ENCODE data around the gene KIFC1. TPM values are rescaled to one million over a fixed set of nuclear protein-coding genes. Genes with fewer than 3 reads are reported as not detected.

The KIFC1 gene
- total RNA-seq, 1 experiment from 2014 or later: 65.3 TPM

DNA sequence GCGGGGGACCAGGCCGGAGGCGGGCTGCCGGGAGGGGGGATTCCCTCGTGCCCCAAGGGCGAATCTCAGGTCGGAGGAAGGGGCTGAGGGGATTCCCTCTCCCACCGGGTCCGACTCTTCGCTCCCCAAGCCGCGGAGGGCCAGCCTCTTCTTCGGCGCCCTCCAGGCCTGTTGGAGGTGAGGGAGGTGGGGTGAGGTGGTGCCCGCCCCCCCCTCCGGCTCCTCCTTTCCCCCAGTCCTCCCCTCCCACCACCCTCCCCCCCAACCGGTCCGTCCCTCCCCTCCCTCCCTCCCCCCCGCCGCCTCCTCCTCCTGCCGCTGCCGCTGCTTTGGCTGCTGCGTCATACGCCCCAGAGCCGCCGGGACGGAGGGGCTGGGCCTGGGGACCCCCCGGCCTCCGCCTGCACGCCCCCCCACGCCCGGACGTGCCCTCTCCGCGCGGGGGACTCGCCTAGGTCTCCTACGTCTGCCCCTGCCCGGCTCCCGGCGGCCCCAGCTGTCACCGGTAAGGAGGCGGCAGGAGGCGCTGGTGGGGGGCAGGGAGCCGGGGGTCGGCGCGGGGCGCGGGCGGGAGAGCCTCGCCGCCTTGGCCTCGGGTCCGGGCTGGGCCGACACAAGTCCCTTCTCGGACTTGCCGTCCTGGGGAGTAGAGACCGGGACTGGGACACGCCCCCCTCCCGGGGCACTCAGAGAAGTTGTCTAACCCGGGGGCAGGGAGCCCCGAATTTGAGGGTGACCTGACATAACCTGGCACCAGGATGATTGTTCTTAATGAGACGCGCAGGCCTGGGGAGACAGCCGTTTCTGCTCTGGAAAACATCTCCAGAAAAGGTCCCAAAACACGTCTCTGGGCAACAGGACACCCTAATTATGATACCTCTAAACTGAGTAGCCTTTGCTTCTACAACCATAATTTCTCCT, 19.3 kb downstream of the KIFC1 start, which contains the start of gene PHF1:
PHF1 (plus strand) TSS at position 304 of the 921 bp plus-strand sequence. CDS start 1,250 bp downstream, outside the sequence.
- TSS peak; percentile 28 for BruUV-seq (replicated peaks)
- TF ChIP-seq, protein P1, sequence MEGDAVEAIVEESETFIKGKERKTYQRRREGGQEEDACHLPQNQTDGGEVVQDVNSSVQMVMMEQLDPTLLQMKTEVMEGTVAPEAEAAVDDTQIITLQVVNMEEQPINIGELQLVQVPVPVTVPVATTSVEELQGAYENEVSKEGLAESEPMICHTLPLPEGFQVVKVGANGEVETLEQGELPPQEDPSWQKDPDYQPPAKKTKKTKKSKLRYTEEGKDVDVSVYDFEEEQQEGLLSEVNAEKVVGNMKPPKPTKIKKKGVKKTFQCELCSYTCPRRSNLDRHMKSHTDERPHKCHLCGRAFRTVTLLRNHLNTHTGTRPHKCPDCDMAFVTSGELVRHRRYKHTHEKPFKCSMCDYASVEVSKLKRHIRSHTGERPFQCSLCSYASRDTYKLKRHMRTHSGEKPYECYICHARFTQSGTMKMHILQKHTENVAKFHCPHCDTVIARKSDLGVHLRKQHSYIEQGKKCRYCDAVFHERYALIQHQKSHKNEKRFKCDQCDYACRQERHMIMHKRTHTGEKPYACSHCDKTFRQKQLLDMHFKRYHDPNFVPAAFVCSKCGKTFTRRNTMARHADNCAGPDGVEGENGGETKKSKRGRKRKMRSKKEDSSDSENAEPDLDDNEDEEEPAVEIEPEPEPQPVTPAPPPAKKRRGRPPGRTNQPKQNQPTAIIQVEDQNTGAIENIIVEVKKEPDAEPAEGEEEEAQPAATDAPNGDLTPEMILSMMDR (IDR thresholded peaks at IDR 0.05; ENCODE audit: insufficient read depth in 1 of 2, low read depth in 1 of 2, low read length in 1 of 2, severe bottlenecking in 1 of 2, unreplicated experiment in 1 of 2): no peak
- ChIA-PET CTCF (interaction anchor here (0.6 to 1.8 kb wide), 5 partner anchors 15 to 210 kb away, joined by 3 to 16 read pairs (median 6); partner anchors contain the start of gene ITPR3), POLR2A (interaction anchor here (0.6 to 1.2 kb wide), 6 partner anchors 8 to 440 kb away, joined by 3 to 8 read pairs (median 4); partner anchors contain the start of gene ZBTB22)
- Mint-ChIP-seq H3K27ac (ENCODE audit: unreplicated experiment) (peak within 1 kb of the TSS; percentile 99), H3K36me3 (ENCODE audit: insufficient read depth, unreplicated experiment) (peaks cover 79% of the 10 kb centered on the region), H3K9me3 (ENCODE audit: unreplicated experiment) (no peaks in the 10 kb centered on the region), H3K4me3 (ENCODE audit: unreplicated experiment) (peak within 1 kb of the TSS; percentile 96), H3K4me1 (ENCODE audit: low read depth, unreplicated experiment) (peaks cover 13% of the 10 kb centered on the region), H3K27me3 (ENCODE audit: insufficient read depth, unreplicated experiment) (no peaks in the 10 kb centered on the region)
- H3K9me3 ChIP-seq: no peaks in the 10 kb centered on the region
- intact Hi-C loops (cut with micrococcal nuclease; ENCODE audit: unreplicated experiment): loop anchor here (1.0 kb wide), 4 partner anchors 7 to 88 kb away; partner anchors contain the start of genes CUTA and KIFC1
- H3K36me3 ChIP-seq (ENCODE audit: control insufficient read depth, insufficient read depth, low read length): peaks cover 4% of the 10 kb centered on the region
- H3K4me3 ChIP-seq (ENCODE audit: low read depth, low read length): peak within 1 kb of the TSS; percentile 86
- no peak for DNase-seq
- no peaks in the 10 kb centered on the region for H3K27me3 ChIP-seq (replicated peaks; ENCODE audit: control insufficient read depth, insufficient read depth, low read length)
- H3K4me1 ChIP-seq: peaks cover 18% of the 10 kb centered on the region

- POLR2A ChIA-PET: no interaction called here
- Mint-ChIP-seq H3K27ac (ENCODE audit: unreplicated experiment) (peak overlapping the region; percentile 99), H3K27me3 (ENCODE audit: insufficient read depth, unreplicated experiment) (no peaks in the 10 kb centered on the region), H3K9me3 (ENCODE audit: unreplicated experiment) (no peaks in the 10 kb centered on the region), H3K36me3 (ENCODE audit: insufficient read depth, unreplicated experiment) (peaks cover 73% of the 10 kb centered on the region), H3K4me1 (ENCODE audit: low read depth, unreplicated experiment) (peaks cover 13% of the 10 kb centered on the region), H3K4me3 (ENCODE audit: unreplicated experiment) (peak overlapping the region; percentile 96)
- peak overlapping the region; percentile 86 for H3K4me3 ChIP-seq (ENCODE audit: low read depth, low read length)
- CTCF ChIA-PET: no interaction called here
- DNase-seq: no peak
- H3K4me1 ChIP-seq: peaks cover 22% of the 10 kb centered on the region
- intact Hi-C loops (cut with micrococcal nuclease; ENCODE audit: unreplicated experiment): no loop called here
- H3K36me3 ChIP-seq (ENCODE audit: control insufficient read depth, insufficient read depth, low read length): peaks cover 4% of the 10 kb centered on the region
- TF ChIP-seq, protein P1 (IDR thresholded peaks at IDR 0.05; ENCODE audit: insufficient read depth in 1 of 2, low read depth in 1 of 2, low read length in 1 of 2, severe bottlenecking in 1 of 2, unreplicated experiment in 1 of 2): no peak
- H3K9me3 ChIP-seq: no peaks in the 10 kb centered on the region
- no peaks in the 10 kb centered on the region for H3K27me3 ChIP-seq (replicated peaks; ENCODE audit: control insufficient read depth, insufficient read depth, low read length)
- BruUV-seq (replicated peaks): no TSS peak
Measured at GRCh38 chr6:33411632-33412005, 20.0 kb downstream of the KIFC1 start.

- Histone ChIP-seq H3K4me1 (peaks cover 25% of the 10 kb centered on the region), H3K27me3 (replicated peaks; ENCODE audit: control insufficient read depth, insufficient read depth, low read length) (no peaks in the 10 kb centered on the region), H3K36me3 (ENCODE audit: control insufficient read depth, insufficient read depth, low read length) (peaks cover 4% of the 10 kb centered on the region), H3K9me3 (no peaks in the 10 kb centered on the region), H3K4me3 (ENCODE audit: low read depth, low read length) (no peak overlapping the region)
- no TSS peak for BruUV-seq (replicated peaks)
- peak overlapping the region; percentile 99 for H3K27ac Mint-ChIP-seq (ENCODE audit: unreplicated experiment)
- H3K27me3 Mint-ChIP-seq (ENCODE audit: insufficient read depth, unreplicated experiment): no peaks in the 10 kb centered on the region
- no peak for DNase-seq
- TF ChIP-seq, protein P1 (IDR thresholded peaks at IDR 0.05; ENCODE audit: insufficient read depth in 1 of 2, low read depth in 1 of 2, low read length in 1 of 2, severe bottlenecking in 1 of 2, unreplicated experiment in 1 of 2): no peak
- peak overlapping the region; percentile 96 for H3K4me3 Mint-ChIP-seq (ENCODE audit: unreplicated experiment)
- intact Hi-C loops (cut with micrococcal nuclease; ENCODE audit: unreplicated experiment): no loop called here
- H3K9me3 Mint-ChIP-seq (ENCODE audit: unreplicated experiment): no peaks in the 10 kb centered on the region
- ChIA-PET POLR2A (interaction anchor here (0.6 kb wide), 1 partner anchor 94 kb away, joined by 4 read pairs; no protein-coding TSS in a partner anchor), CTCF (no interaction called here)
- peaks cover 68% of the 10 kb centered on the region for H3K36me3 Mint-ChIP-seq (ENCODE audit: insufficient read depth, unreplicated experiment)
- peaks cover 13% of the 10 kb centered on the region for H3K4me1 Mint-ChIP-seq (ENCODE audit: low read depth, unreplicated experiment)
Measured at GRCh38 chr6:33412140-33413009, 20.8 kb downstream of the KIFC1 start.
